Measurements from ENCODE around the gene GNA14. TPM values are rescaled to one million over a fixed set of nuclear protein-coding genes. Genes with fewer than 3 reads are reported as not detected.

The GNA14 gene
- polyA plus RNA-seq, 1 donor from 2014 or later: 0.40 TPM

GRCh38 chr9:77475641-77476473, 172.3 kb downstream of the GNA14 start:
- no peaks in the 10 kb centered on the region for H3K36me3 ChIP-seq (ENCODE audit: insufficient read depth, low read length)
- no peak overlapping the region for H2AFZ ChIP-seq (ENCODE audit: low read depth, low read length)
- no peaks in the 10 kb centered on the region for H3K79me2 ChIP-seq (replicated peaks; ENCODE audit: insufficient read depth, low read length)
- no peak overlapping the region for H3K9ac ChIP-seq (ENCODE audit: low read length)
- no peak overlapping the region for H3K27ac ChIP-seq (ENCODE audit: low read length)
- no peaks in the 10 kb centered on the region for H3K9me2 ChIP-seq (ENCODE audit: insufficient read depth, low read length)
- no peaks in the 10 kb centered on the region for H4K20me1 ChIP-seq (ENCODE audit: insufficient read depth)
- H3K27me3 ChIP-seq (ENCODE audit: insufficient read depth, low read depth, low read length): no peaks in the 10 kb centered on the region
- no peak for TF ChIP-seq RAD21 (conservative IDR thresholded peaks at IDR 0.05)
- no peak for TF ChIP-seq REST (IDR thresholded peaks at IDR 0.05; ENCODE audit: borderline replicate concordance)
- no peaks in the 10 kb centered on the region for H3F3A ChIP-seq (ENCODE audit: insufficient read depth, low read length, poor library complexity, severe bottlenecking)
- H3K4me2 ChIP-seq (ENCODE audit: low read length): no peak overlapping the region
- no peak overlapping the region for H3K4me3 ChIP-seq (ENCODE audit: low read length)
- H3K9me3 ChIP-seq (ENCODE audit: low read length): peaks cover 8% of the 10 kb centered on the region

- no peak overlapping the region for H2AFZ ChIP-seq (ENCODE audit: low read depth, low read length)
- H3K4me2 ChIP-seq (ENCODE audit: low read length): no peak overlapping the region
- no peak overlapping the region for H3K4me3 ChIP-seq (ENCODE audit: low read length)
- H3K36me3 ChIP-seq (ENCODE audit: insufficient read depth, low read length): no peaks in the 10 kb centered on the region
- no peaks in the 10 kb centered on the region for H3K79me2 ChIP-seq (replicated peaks; ENCODE audit: insufficient read depth, low read length)
- no peak overlapping the region for H3K9ac ChIP-seq (ENCODE audit: low read length)
- no peaks in the 10 kb centered on the region for H4K20me1 ChIP-seq (ENCODE audit: insufficient read depth)
- H3K9me3 ChIP-seq (ENCODE audit: low read length): peaks cover 8% of the 10 kb centered on the region
- no peaks in the 10 kb centered on the region for H3K9me2 ChIP-seq (ENCODE audit: insufficient read depth, low read length)
- no peak overlapping the region for H3K27ac ChIP-seq (ENCODE audit: low read length)
- TF ChIP-seq RAD21 (conservative IDR thresholded peaks at IDR 0.05): no peak
- no peak for TF ChIP-seq POLR2AphosphoS5 (IDR thresholded peaks at IDR 0.05)
- TF ChIP-seq CTCF (IDR thresholded peaks at IDR 0.05; ENCODE audit: poor library complexity, severe bottlenecking): no peak
- H3F3A ChIP-seq (ENCODE audit: insufficient read depth, low read length, poor library complexity, severe bottlenecking): no peaks in the 10 kb centered on the region
- H3K27me3 ChIP-seq (ENCODE audit: insufficient read depth, low read depth, low read length): no peaks in the 10 kb centered on the region
Measured at GRCh38 chr9:77474936-77475335, 173.2 kb downstream of the GNA14 start.

GRCh38 chr9:77472646-77473045, 175.5 kb downstream of the GNA14 start:
- Histone ChIP-seq H3K4me3 (ENCODE audit: low read length) (no peak overlapping the region), H3K9me2 (ENCODE audit: insufficient read depth, low read length) (no peaks in the 10 kb centered on the region), H3K27me3 (ENCODE audit: insufficient read depth, low read depth, low read length) (no peaks in the 10 kb centered on the region), H3K4me2 (ENCODE audit: low read length) (no peak overlapping the region), H3K9ac (ENCODE audit: low read length) (no peak overlapping the region), H2AFZ (ENCODE audit: low read depth, low read length) (no peak overlapping the region), H4K20me1 (ENCODE audit: insufficient read depth) (no peaks in the 10 kb centered on the region), H3K27ac (ENCODE audit: low read length) (no peak overlapping the region), H3K9me3 (ENCODE audit: low read length) (peaks cover 8% of the 10 kb centered on the region), H3F3A (ENCODE audit: insufficient read depth, low read length, poor library complexity, severe bottlenecking) (no peaks in the 10 kb centered on the region), H3K79me2 (replicated peaks; ENCODE audit: insufficient read depth, low read length) (no peaks in the 10 kb centered on the region), H3K36me3 (ENCODE audit: insufficient read depth, low read length) (no peaks in the 10 kb centered on the region)
- TF ChIP-seq MXI1 (conservative IDR thresholded peaks at IDR 0.05; ENCODE audit: poor library complexity, severe bottlenecking) (no peak), POLR2AphosphoS5 (IDR thresholded peaks at IDR 0.05) (no peak), CTCF (IDR thresholded peaks at IDR 0.05; ENCODE audit: poor library complexity, severe bottlenecking) (no peak)
